ENCODE data around the gene SIL1.

- TF ChIP-seq CTCF (IDR thresholded peaks at IDR 0.05) = no peak
- no peak for TF ChIP-seq POLR2AphosphoS5 (IDR thresholded peaks at IDR 0.05; ENCODE audit: insufficient read depth in 1 of 2, low read depth in 1 of 2)
- TF ChIP-seq POLR2A (IDR thresholded peaks at IDR 0.05) = no peak
These were observed 193.5 kb downstream of the SIL1 start for GRCh38 chr5:139004374-139005307.

All from vagina (tissue), 2 donors.